CD4-positive, alpha-beta T cell treated with Interleukin-4 for 4 hours (primary cell): ENCODE results near the gene GDPD4.
"Not testable (repeated sequence)": the region's sequence is repeated elsewhere in the genome, so short reads cannot be mapped to it uniquely, and the experiment has no call there.

Experiments
- DNase-seq: peaks from one replicate; pipeline ENCODE4 v3.0.0-alpha.2; 2020

Gene GDPD4

GRCh38 chr11:77301510-77301909 lies at the start of gene GDPD4:
GDPD4 (minus strand) TSS chr11:77301686; CDS start chr11:77285137, 16,549 bp downstream.
- no peak for DNase-seq

GRCh38 chr11:77347948-77348347 lies 46.5 kb upstream of the GDPD4 start:
- DNase-seq = no peak

- DNase-seq = no peak
Measured at GRCh38 chr11:77346906-77347603, 45.6 kb upstream of the GDPD4 start.

- DNase-seq = no peak
Measured at GRCh38 chr11:77345621-77346020, 44.1 kb upstream of the GDPD4 start.

- DNase-seq = no peak
Measured at GRCh38 chr11:77340501-77340900, 39.0 kb upstream of the GDPD4 start.

GRCh38 chr11:77332259-77332658 lies 30.8 kb upstream of the GDPD4 start:
- DNase-seq = no peak

GRCh38 chr11:77325159-77325558 lies 23.7 kb upstream of the GDPD4 start:
- no peak for DNase-seq

- no peak for DNase-seq
Measured at GRCh38 chr11:77324508-77324907, 23.0 kb upstream of the GDPD4 start.

- no peak for DNase-seq
Measured at GRCh38 chr11:77322926-77323590, 21.6 kb upstream of the GDPD4 start.

GRCh38 chr11:77322506-77322905 lies 21.0 kb upstream of the GDPD4 start:
- DNase-seq = no peak

- no peak for DNase-seq
Measured at GRCh38 chr11:77320351-77320750, 18.9 kb upstream of the GDPD4 start.

- no peak for DNase-seq
Measured at GRCh38 chr11:77318600-77318999, 17.1 kb upstream of the GDPD4 start.

GRCh38 chr11:77316733-77317342 lies 15.4 kb upstream of the GDPD4 start:
- no peak for DNase-seq

- no peak for DNase-seq
Measured at GRCh38 chr11:77312107-77312506, 10.6 kb upstream of the GDPD4 start.

GRCh38 chr11:77311701-77312100 lies 10.2 kb upstream of the GDPD4 start:
- DNase-seq = no peak

- DNase-seq = no peak
Measured at GRCh38 chr11:77310721-77311120, 9.2 kb upstream of the GDPD4 start.

GRCh38 chr11:77309401-77310085 lies 8.1 kb upstream of the GDPD4 start:
- no peak for DNase-seq

GRCh38 chr11:77308838-77309237 lies 7.4 kb upstream of the GDPD4 start:
- DNase-seq = no peak

GRCh38 chr11:77303328-77303727 lies 1.8 kb upstream of the GDPD4 start:
- DNase-seq = no peak

- no peak for DNase-seq
Measured at GRCh38 chr11:77302752-77303151, 1.3 kb upstream of the GDPD4 start.

- no peak for DNase-seq
Measured at GRCh38 chr11:77300695-77301094, 791 bp downstream of the GDPD4 start.

GRCh38 chr11:77300028-77300427 lies 1.5 kb downstream of the GDPD4 start:
- DNase-seq = not testable (repeated sequence)

- DNase-seq = no peak
Measured at GRCh38 chr11:77299528-77299993, 1.9 kb downstream of the GDPD4 start.

- DNase-seq = no peak
Measured at GRCh38 chr11:77294040-77294439, 7.4 kb downstream of the GDPD4 start.
